GM12872 (cell line): ENCODE results near the gene TVP23B.

Experiments used
- CTCF ChIP-seq: IDR thresholded peaks from 3 replicates; pipeline ENCODE4 v1.5.1; 2011; ENCODE audit warnings: low read depth, mild to moderate bottlenecking, low read length, moderate library complexity; ENCODE audit not compliant: insufficient read depth

The TVP23B gene

DNA sequence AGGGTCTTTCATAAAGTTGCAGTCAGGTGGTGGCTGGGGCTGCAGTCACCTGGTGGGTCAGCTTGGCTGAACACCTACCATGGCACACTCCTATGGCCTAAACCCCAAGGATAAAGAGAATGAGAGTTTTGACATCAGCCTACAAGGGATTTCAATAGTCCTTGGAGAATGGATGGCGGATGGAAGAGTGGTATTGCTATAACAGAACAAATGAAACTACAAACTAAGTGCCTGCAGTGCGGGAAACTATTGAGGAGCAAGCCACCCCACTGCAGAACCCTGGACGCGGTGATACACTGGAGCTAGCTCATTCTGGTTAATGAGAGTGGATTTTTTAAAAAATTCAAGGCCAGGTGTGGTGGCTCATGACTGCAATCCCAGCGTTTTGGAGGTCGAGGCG, 74.0 kb downstream of the TVP23B start:
- no peak for TF ChIP-seq CTCF

DNA sequence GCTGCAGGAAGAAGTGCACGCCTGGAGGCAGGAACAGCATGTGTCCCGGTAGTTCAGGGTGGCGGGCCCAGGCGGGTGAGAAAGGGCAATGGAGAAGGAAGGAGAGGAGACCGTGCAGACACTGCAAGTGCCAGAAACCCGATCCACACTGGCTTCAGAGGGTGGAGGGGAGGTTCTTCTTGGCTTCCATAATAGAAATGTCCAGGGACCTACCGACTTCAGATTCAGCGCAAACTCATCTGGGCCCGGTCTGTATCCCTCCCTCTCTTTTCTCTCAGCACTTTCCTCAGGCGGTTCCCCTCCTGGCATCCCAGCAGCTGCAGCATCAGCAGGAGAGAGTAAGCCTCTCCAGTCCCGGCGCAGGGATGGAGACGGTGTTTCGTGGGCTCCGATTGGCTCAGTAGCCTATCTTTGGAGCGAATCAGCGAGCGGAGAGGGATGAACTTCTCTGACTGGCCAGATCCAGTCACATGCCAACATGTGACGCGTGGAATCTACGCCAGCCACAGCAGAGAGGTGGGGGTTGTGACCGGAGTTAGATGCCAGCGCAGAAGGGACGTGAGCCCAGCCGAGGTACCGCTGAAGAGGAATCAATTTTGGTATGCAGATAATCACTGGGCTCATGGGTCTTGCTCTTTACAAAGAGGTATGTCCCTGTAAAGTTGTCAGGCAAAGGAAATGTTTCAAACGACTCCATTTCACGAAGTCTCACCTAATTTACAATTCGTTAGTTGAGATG, 75.0 kb downstream of the TVP23B start:
- no peak for TF ChIP-seq CTCF
